ENCODE data around the gene GRM8. TPM values are rescaled to one million over a fixed set of nuclear protein-coding genes. Genes with fewer than 3 reads are reported as not detected.

GRM8 gene
- total RNA-seq, 1 experiment from 2014 or later = not detected

GRCh38 chr7:126569402-126569801, 683.3 kb downstream of the GRM8 start:
- no peak overlapping the region for H2AFZ ChIP-seq (ENCODE audit: low read length)
- no peak for ATAC-seq
- no peak overlapping the region for H3K27ac ChIP-seq (ENCODE audit: low read length)
- no peak overlapping the region for H3K4me2 ChIP-seq (ENCODE audit: low read length)
- no TSS peak for BruUV-seq (replicated peaks)
- no peak for DNase-seq
- no peak overlapping the region for H3K9ac ChIP-seq (ENCODE audit: low read length)
- ChIA-PET CTCF (no interaction called here), POLR2A (ENCODE audit: unreplicated experiment) (no interaction called here)
- H4K20me1 ChIP-seq (ENCODE audit: low read length) = no peaks in the 10 kb centered on the region
- no peak overlapping the region for H3K4me3 ChIP-seq (ENCODE audit: low read length)
- intact Hi-C loops (cut with micrococcal nuclease) = no loop called here
- TF ChIP-seq, protein P1, sequence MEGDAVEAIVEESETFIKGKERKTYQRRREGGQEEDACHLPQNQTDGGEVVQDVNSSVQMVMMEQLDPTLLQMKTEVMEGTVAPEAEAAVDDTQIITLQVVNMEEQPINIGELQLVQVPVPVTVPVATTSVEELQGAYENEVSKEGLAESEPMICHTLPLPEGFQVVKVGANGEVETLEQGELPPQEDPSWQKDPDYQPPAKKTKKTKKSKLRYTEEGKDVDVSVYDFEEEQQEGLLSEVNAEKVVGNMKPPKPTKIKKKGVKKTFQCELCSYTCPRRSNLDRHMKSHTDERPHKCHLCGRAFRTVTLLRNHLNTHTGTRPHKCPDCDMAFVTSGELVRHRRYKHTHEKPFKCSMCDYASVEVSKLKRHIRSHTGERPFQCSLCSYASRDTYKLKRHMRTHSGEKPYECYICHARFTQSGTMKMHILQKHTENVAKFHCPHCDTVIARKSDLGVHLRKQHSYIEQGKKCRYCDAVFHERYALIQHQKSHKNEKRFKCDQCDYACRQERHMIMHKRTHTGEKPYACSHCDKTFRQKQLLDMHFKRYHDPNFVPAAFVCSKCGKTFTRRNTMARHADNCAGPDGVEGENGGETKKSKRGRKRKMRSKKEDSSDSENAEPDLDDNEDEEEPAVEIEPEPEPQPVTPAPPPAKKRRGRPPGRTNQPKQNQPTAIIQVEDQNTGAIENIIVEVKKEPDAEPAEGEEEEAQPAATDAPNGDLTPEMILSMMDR (conservative IDR thresholded peaks at IDR 0.05; ENCODE audit: low read depth, low read length) = no peak
- no peak for TF ChIP-seq EZH2 (IDR thresholded peaks at IDR 0.05; ENCODE audit: low read length, unreplicated experiment)
- TF ChIP-seq EZH2phosphoT487 (IDR thresholded peaks at IDR 0.05; ENCODE audit: borderline replicate concordance, low read length) = no peak
- no peaks in the 10 kb centered on the region for H3K79me2 ChIP-seq (ENCODE audit: low read length)
- H3K36me3 ChIP-seq (ENCODE audit: low read depth, low read length) = no peaks in the 10 kb centered on the region
- no peaks in the 10 kb centered on the region for H3K9me2 ChIP-seq (replicated peaks; ENCODE audit: low read length)
- no peaks in the 10 kb centered on the region for H3K27me3 ChIP-seq (ENCODE audit: low read length)
- no peaks in the 10 kb centered on the region; the same call in 1 of the 2 replicates for H3K9me3 ChIP-seq (ENCODE audit: low read length)
- H3K4me1 ChIP-seq (ENCODE audit: insufficient read depth, low read length) = no peaks in the 10 kb centered on the region
- no peaks in the 10 kb centered on the region for H3F3A ChIP-seq (ENCODE audit: low read length, unreplicated experiment)

- BruUV-seq (replicated peaks) = no TSS peak
- H2AFZ ChIP-seq (ENCODE audit: low read length) = no peak overlapping the region
- TF ChIP-seq EZH2 (IDR thresholded peaks at IDR 0.05; ENCODE audit: low read length, unreplicated experiment) = no peak
- TF ChIP-seq, protein P1 (conservative IDR thresholded peaks at IDR 0.05; ENCODE audit: low read depth, low read length) = no peak
These were observed 695.5 kb downstream of the GRM8 start for GRCh38 chr7:126557271-126557670.

GRCh38 chr7:126541406-126541805, 711.3 kb downstream of the GRM8 start:
- ChIA-PET CTCF (no interaction called here), POLR2A (ENCODE audit: unreplicated experiment) (interaction anchor here (0.5 kb wide), 1 partner anchor 1764 kb away, joined by 3 read pairs; no protein-coding TSS in a partner anchor)
- TF ChIP-seq EZH2phosphoT487 (IDR thresholded peaks at IDR 0.05; ENCODE audit: borderline replicate concordance, low read length) (no peak), EZH2 (IDR thresholded peaks at IDR 0.05; ENCODE audit: low read length, unreplicated experiment) (no peak)
- TF ChIP-seq, protein P1 (conservative IDR thresholded peaks at IDR 0.05; ENCODE audit: low read depth, low read length) = no peak
- Histone ChIP-seq H3F3A (ENCODE audit: low read length, unreplicated experiment) (no peaks in the 10 kb centered on the region), H3K79me2 (ENCODE audit: low read length) (no peaks in the 10 kb centered on the region), H3K4me1 (ENCODE audit: insufficient read depth, low read length) (no peaks in the 10 kb centered on the region), H3K4me3 (ENCODE audit: low read length) (no peak overlapping the region), H4K20me1 (ENCODE audit: low read length) (no peaks in the 10 kb centered on the region), H3K4me2 (ENCODE audit: low read length) (no peak overlapping the region), H2AFZ (ENCODE audit: low read length) (no peak overlapping the region), H3K9ac (ENCODE audit: low read length) (no peak overlapping the region), H3K27ac (ENCODE audit: low read length) (no peak overlapping the region), H3K27me3 (ENCODE audit: low read length) (no peaks in the 10 kb centered on the region), H3K9me2 (replicated peaks; ENCODE audit: low read length) (no peaks in the 10 kb centered on the region), H3K9me3 (ENCODE audit: low read length) (no peaks in the 10 kb centered on the region), H3K36me3 (ENCODE audit: low read depth, low read length) (no peaks in the 10 kb centered on the region)
- no TSS peak for BruUV-seq (replicated peaks)
- ATAC-seq = no peak
- DNase-seq = no peak
- intact Hi-C loops (cut with micrococcal nuclease) = no loop called here

More at GRCh38 chr7:126557271-126557670, 695.5 kb downstream of the GRM8 start:
- ATAC-seq (no peak), DNase-seq (no peak)
- Histone ChIP-seq H3K36me3 (ENCODE audit: low read depth, low read length) (no peaks in the 10 kb centered on the region), H3K79me2 (ENCODE audit: low read length) (no peaks in the 10 kb centered on the region), H3K27me3 (ENCODE audit: low read length) (no peaks in the 10 kb centered on the region), H3K9ac (ENCODE audit: low read length) (no peak overlapping the region), H3F3A (ENCODE audit: low read length, unreplicated experiment) (no peaks in the 10 kb centered on the region), H3K4me2 (ENCODE audit: low read length) (no peak overlapping the region), H3K4me3 (ENCODE audit: low read length) (no peak overlapping the region), H3K4me1 (ENCODE audit: insufficient read depth, low read length) (no peaks in the 10 kb centered on the region), H4K20me1 (ENCODE audit: low read length) (no peaks in the 10 kb centered on the region), H3K9me2 (replicated peaks; ENCODE audit: low read length) (no peaks in the 10 kb centered on the region), H3K9me3 (ENCODE audit: low read length) (0 out of 2 replicates have a peak, but pooled peaks cover 3% of the 10 kb centered on the region), H3K27ac (ENCODE audit: low read length) (no peak overlapping the region)
- POLR2A ChIA-PET (ENCODE audit: unreplicated experiment) = interaction anchor here (0.6 kb wide), 1 partner anchor 214 kb away, joined by 4 read pairs; no protein-coding TSS in a partner anchor
- intact Hi-C loops (cut with micrococcal nuclease) = no loop called here
- CTCF ChIA-PET = no interaction called here

Data from PC-3 (cell line).